GM21528 (cell line): Measurements from ENCODE around the gene GSE1.

Experiments
- ATAC-seq: cut with Tn5 transposase; IDR thresholded peaks from one replicate; pipeline ENCODE4 v1.9.1; 2021; ENCODE audit warnings: mild to moderate bottlenecking, moderate library complexity; ENCODE audit not compliant: unreplicated experiment, low FRiP score

Gene GSE1

DNA sequence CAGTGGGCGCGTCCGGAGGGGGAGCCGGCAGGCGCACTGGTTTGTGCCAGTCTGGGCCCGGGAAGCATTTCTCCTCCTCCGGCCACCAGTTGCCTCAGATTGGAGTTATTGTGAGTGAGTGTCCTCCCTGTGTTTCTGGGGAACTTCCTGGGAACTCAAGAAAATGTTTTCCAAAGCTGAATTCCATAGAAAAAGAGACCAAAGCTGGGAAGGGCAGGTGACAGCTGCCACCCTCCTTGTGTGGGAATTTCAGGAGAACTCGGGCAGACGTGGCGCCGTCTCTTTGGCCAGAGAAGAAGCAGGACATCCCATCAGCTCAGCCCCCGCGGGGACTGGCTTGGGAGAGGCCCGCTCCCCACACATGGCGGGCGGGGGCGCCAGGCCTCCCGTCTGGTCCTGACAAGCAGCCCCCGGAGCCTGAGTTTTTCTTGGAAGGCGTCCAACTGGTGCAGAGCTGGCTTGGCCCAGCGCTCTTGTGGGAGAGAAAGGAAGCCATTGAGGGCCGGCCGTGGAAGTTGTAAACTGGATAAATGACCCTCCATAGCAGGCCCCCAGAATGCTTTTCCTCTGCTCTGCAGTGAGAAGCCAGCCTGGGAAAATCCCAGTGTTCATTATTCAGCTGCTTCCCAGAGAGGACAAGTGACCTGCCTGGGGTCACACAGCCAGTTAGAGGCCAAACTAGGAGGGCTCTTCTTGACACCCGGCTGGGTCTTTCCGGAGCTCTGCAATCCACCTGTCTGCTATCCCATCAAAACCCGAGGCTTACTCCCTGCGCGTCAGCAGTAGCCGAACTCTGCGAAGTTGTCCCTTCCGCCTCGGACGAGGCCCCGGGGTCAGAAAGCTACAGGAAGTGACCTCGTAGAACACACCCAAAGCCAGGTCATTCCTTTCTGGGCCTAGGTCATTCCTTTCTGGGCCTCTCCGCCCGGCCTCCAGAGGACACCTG, 39.2 kb upstream of the GSE1 start:
- ATAC-seq = no peak

- ATAC-seq = no peak
These were observed 38.2 kb upstream of the GSE1 start for GRCh38 chr16:85574672-85575475.

GRCh38 chr16:85575920-85576319, 37.2 kb upstream of the GSE1 start:
- ATAC-seq = no peak

- no peak for ATAC-seq
These were observed 36.2 kb upstream of the GSE1 start for GRCh38 chr16:85576944-85577343.

DNA sequence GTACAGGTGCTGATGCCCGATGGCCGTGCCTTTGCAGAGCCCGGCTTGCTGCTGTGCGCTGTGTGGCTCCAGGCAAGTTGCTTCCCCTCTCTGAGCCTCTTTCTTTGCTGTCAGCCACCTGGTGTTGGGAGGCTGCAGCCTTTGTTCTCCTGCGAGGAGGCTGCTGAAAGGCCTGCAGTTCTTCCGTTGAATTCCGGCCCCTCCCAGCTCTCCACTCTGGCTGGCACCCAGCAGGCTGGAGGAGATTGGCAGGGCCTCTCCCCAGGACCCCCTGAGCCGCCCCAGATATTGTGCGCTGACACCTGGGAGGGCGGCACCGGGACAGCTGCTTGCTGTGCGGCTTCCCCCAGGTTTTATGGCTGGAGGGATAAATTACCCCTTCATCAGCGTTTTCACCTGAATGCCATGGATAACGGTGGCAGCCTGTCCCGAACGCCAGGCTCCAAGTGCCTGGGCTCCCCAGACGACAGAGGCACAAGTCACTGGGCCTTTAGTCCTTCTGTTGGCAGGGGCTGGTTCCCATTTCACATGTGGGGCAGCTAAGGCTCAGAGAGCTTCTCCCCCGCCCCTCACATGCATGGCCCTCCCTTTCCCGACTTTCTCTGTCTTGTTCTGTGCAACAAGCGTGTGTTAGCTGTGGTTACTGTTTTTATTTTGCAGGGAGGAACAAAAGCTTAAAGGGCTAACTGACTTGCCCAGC, 35.1 kb upstream of the GSE1 start:
- no peak for ATAC-seq

DNA sequence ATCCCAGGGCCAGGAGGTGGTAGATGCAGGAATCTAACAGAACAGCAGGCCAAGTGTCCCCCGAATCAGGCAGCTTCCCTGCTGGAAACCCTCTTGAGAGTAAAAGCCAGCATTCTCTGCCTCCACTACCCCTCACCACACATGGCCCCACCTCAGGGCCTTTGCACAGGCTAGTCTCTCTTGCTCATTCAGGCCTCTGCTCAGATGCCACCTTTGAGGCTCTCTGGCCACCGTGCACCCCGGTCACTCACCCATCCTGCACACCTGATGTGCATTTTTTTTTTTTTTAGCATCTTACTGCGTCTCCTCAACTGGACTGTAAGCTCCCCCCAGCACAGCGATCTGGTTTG, 34.5 kb upstream of the GSE1 start:
- ATAC-seq = no peak

DNA sequence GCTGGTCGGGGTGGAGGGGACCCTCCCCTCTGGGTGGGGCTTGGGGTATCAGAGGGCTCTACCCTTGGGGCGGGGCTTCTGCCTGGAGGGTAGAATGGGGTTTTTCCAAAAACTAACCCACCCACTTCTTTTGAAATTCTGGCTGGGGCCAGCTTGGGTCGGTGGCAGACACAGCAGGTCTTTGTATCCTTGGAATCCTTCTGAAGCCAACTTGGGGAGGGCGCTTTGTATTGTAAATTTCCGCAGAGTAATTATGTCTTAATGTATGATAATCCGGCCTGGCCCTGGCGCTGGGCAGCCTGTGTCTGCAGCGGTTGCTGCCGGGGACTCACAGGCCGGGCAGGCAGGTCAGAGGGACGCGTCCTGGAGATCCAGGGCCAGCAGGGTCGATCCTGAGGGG, 33.9 kb upstream of the GSE1 start:
- ATAC-seq = no peak

DNA sequence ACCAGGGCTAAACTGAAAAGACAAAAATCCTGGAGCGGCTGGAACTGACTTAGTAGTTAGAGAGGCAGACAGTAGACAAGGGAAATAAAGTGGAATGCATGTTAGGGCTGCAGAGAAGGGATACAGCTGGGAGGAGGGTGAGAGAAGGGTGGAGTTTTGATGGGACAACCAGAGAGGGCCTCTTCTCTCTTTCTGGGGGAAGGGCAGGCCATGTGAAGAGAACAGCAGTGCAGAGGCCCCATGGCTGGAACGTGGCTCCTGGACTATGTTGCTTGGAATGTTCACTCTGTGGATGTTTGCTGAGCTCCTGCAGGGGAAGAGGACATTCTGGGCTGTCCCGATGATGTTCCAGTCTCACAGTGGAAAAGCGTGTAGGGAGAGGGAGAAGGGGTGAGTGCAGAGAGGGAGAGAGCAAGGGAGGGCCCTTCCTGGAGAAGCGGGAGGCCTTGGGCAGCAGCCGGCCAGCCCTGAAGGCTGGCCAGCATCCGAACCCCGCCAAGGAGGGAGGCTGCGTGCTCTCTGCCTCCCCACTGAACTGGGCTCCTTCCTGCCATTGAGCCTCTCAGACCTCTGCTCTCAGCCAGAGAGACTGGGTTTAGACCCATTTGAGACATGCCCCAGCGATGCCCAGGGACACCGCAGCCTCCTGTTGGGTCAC, 33.1 kb upstream of the GSE1 start:
- no peak for ATAC-seq

- no peak for ATAC-seq
These were observed 32.4 kb upstream of the GSE1 start for GRCh38 chr16:85580684-85581083.

GRCh38 chr16:85582229-85582991, 30.7 kb upstream of the GSE1 start:
- ATAC-seq = no peak

GRCh38 chr16:85583491-85584181, 29.5 kb upstream of the GSE1 start:
- ATAC-seq = no peak

DNA sequence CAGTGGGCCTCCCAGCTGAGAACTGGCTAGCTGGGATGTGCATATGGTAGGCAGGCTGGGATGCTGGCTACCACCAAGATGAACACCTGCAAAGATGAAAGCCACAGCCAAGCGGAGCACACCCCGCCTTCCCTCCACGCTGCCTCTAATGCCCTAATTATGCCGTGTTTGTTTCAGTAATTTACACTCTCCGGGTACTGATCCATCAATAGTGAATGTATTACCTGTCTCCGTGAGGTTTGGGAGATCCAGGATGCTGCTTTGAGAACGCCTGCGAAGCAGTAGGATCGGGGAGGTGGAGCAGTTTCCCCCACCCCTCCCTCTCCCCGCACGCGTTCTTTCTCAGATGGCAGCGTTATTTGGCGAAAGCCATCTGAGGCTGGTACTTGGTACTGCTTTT, 28.9 kb upstream of the GSE1 start:
- no peak for ATAC-seq

- no peak for ATAC-seq
These were observed 28.3 kb upstream of the GSE1 start for GRCh38 chr16:85584819-85585282.

DNA sequence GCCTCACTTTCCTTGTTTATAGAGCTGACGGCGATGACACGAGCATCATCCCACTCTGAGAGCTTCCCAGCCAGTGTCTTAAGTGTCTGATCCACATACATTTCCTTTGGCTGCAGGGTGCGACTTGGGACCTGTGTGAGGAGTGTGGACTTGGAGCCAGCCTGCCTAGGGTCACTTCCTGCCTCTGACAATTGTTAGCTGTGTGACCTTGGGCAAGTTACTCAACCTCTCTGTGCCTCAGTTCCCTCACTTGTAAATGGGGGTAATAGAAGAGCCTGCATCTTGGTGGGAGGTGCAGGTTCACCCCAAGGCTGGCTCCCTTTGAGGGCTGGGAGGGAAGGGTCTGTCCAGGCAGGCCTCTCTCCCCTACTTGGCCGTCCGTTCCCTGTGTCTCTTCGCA, 27.4 kb upstream of the GSE1 start:
- ATAC-seq = no peak

DNA sequence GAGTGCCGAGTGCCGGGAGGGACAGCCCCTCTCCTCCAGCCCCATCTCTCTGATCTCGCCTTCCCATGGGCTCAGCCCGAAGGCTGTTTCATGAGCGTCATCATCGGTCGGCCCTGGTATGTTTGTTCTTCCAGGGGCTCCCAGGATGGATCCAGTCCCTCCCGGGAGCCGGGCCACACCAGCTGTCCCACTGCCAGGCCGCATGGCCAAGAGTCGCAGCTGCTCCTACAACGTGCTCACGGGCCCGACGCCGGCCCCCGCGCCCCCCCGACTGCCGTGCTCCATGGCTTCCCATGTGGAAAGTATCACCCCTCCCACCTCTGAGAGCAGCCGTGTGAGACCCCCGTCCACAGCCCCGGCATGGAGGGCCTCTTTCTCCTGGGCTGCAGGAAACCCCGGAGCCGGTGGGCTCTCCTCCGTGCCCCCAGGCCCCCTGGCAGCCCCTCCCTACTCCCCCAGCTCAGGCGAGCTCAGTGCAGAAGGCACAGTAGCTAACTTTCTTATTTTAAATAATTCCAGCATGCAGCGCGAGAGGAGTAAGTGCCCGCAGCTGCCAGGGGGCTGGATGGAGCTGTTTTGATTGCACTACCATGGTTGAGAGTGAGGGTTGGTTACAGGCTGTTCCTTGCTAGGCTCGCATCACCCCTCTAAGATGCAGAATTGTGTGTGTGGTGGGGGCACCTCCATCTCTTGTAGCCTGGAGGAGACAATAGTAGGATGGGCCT, 26.6 kb upstream of the GSE1 start:
- ATAC-seq = no peak

DNA sequence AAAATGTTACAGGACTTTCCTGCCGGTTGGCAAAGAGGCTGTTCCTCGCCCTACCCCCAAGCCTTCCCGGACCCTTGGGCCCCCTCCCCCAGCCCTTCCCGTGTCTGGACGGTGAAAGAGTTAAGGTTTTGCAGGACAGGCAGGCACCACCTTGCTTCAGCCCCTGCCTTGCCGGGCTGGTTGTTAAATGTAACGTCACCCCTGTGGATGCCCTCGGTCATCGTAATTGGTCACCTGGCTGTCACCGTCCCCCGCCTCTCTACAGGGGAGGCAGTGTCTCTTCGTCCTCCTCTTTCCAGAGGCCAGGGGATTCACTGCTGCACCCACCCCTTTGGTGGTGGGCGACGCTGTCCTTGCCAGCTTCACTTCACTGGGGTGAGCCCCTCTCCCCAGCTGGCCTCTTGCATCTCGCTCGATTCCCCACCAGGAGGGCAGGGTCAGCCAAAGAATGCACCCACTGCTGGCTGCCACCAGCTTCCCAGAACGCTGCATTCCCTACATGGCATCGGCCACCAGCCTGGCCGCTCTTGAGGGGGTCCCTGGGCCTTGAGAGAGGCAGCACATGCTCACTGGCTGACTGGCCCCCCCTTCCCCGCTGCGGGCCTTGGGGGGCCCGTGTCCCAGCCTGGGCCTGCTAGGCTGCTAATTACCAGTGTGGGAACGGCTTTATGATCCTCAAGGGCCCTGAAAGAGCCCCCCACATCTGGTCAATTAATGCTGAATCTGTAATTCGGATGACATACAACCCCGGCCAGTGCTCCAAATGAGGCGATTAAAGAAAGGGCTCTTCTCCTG, 25.2 kb upstream of the GSE1 start:
- no peak for ATAC-seq

DNA sequence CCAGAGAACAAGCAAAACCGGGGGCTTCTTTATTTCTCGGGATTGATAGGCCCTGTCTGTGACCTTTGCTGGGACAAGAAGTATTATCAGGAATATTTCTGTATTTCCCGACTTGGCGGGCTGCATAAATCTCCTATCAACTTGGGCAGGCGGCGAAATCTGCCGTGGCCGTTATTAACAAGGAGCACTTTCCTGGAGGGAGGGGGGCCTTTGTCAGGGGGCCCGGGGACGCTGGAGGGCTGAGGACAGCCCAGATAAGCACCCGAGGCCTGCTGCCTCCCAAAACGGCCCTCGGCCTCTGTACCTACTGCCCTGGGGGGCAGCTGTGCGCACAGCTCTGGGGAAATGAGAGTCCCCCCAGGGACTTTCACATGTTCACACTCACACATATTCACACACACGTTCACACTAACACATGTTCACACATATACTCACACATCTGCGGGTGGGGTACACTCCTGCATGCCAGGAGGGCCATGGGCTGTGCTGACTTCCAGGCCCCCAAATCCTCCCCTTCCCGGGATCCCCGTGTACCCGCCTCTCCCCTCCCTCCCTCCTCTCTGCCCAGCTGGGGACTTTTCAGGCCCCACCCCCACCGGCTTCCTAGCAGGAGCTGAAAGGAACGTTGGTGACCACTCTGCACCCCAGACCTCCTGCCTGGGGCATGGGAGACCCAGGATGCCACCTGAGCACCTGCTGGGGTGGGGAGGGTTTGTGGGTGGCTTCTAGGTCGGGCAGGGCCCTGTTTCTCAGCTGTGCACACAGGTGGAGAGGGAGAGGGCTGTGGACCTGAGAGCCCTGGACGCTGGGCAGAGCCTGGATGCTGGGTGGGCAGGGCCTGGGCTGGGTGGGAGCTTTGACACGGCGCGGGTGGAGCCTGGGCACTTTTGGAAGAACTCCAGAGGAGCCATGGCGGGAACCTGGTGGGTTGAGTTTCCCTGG, 24.3 kb upstream of the GSE1 start:
- no peak for ATAC-seq
